GM08714 (cell line): Measurements from ENCODE around the gene MBTPS1.

ENCODE experiments used
- H3K4me3 ChIP-seq: fragments of 200-500 bp; sonication (Bioruptor generic); 2 replicates; pipeline ENCODE4 v1.5.1; 2014; ENCODE audit warnings: mild to moderate bottlenecking, low read length, inconsistent platforms
- ZNF274 ChIP-seq: IDR thresholded peaks from 2 replicates; pipeline ENCODE4 v1.6.1; 2012; ENCODE audit warnings: mild to moderate bottlenecking, low read depth, low read length

Gene MBTPS1

DNA sequence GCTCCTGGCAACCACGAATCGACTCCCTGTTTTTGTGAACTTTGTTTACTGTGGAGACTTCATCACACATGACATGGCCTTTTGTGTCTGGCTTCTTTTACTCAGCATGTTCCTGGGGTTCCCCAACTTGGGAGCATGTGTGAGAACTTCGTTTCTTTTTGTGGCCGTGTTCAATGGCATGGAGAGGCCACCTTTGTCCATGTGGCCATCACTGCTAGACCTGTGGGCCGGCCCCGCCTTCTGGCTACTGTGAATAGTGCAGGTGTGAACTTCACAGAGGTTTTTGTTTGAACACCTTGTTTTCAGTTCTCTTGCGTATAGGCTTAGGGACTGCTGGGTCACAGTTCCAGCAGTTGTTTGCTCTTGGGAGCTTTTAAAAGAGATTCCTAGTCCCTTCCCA is 68.5 kb downstream of the MBTPS1 start:
- H3K4me3 ChIP-seq = no peak overlapping the region
- no peak for TF ChIP-seq ZNF274

DNA sequence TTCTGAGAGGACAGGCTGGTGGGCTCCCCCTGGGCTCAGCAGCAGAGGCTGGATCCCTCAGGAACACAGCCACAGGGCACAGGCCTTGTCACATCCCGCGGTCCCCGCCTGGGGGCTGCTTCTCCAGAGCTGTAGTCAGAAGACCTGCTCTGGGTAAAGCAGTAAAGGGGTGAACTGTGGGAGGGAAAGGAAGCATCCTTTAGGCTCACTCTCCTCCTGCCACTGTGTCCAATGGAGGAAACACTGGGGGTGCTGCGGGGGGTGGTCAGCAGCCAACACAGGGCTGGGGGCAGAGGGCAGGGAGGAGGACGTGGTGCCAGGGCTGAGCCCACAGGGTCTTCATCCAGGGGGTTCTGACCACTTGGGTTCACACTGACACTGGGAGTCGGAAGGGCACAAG is 69.1 kb downstream of the MBTPS1 start:
- H3K4me3 ChIP-seq = no peak overlapping the region
- no peak for TF ChIP-seq ZNF274

DNA sequence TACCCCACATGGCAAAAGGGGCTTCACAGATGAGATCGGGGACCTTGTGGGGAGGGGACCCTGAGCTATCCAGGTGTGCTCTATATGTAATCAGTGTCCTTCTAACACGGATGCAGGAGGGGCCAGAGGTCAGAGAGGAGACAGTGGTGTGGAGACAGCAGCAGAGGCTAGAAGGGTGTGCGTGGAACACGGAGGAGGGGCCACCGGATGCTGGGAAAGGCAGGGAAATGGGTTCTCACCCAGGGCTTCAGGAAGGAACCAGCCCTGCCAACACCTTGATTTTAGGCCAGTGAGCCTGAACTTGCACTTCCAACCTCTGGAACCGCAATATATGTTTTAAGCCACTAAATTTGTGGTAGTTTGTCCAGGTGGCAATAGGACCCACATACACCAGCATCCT is 69.5 kb downstream of the MBTPS1 start:
- TF ChIP-seq ZNF274 = no peak
- no peak overlapping the region for H3K4me3 ChIP-seq

DNA sequence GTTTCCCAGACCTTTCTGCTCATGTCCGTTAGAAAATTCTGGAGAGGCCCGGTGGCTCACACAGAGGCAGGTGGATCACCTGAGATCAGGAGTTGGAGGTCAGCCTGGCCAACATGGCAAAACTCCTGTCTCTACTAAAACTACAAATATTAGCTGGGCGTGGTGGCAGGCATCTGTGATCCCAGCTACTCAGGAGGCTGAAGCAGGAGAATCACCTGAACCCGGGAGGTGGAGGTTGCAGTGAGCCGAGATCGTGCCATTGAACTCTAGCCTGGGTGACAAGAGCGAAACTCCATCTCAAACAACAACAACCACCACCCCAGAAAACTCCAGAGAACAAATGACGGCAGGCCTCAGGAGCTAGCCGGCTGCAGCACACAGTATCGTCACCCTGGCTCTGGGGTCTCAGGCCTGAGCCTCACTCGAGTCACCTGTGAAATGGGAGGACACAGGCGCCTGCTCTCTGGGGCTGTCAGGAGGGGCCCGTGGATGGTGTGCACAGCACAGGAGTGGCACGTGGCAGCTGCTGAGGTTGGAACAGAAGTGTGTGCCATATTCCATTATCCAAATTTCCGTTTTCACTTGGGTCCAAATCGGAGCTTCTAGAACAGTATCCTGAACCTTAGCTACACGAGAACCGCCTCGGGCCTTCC is 70.8 kb downstream of the MBTPS1 start:
- no peak for TF ChIP-seq ZNF274
- H3K4me3 ChIP-seq = no peak overlapping the region

DNA sequence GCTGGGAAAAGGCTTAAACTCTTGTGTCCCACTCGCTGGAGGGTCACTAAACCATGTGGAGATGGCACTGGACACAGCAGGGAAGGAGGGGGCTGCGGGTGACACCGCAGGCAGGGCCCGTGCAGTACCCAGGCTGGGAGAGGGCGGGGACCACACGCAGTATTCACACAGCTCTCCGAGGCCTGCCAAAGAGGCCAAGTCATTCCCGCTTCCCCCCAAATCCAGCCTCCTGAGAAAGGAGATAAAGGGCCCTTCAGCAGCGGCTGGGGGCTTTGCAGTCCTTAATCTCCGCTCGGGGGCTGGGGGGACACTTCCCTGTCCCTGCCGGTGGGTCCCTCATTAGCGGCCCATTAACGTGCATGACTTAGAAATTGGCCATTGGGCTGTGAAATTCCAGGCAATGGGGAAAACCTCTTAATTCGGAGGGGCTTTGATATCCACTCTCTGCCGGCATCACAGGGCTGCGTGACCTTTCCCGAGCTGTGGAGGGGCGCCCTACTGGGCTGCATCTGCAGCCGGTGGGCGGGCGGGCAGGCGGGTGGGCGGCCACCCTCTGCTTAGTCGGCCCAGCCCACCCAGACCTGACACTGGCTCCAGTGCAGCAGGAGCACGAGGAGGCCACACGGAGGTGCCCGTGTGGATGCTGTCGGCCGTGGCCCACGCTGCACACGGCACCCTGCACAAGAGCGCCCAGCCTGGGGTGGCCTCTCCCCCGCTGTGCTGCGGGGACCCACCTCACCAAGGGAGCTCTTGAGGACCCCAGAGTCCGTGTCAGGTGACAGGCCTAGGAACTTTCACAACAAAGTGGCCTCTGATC is 71.5 kb downstream of the MBTPS1 start:
- no peak overlapping the region for H3K4me3 ChIP-seq
- no peak for TF ChIP-seq ZNF274

DNA sequence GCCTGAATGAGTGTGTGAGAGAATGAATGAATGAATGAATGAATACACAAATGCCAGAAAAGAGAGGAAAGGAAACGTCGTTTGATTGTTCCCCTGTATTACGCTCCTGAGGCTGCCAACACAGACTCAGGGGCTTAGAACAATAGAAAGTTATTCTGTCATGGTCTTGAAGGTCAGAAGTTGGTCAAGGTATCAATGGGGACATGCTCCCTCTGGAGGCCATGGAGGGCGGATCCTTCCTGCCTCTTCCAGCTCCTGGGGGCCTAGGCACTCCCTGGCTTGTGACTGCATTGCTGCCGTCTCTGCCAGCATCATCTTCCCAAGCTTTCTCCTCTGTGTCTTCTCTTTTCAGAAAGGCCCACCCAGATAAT is 72.6 kb downstream of the MBTPS1 start:
- no peak overlapping the region for H3K4me3 ChIP-seq
- no peak for TF ChIP-seq ZNF274

DNA sequence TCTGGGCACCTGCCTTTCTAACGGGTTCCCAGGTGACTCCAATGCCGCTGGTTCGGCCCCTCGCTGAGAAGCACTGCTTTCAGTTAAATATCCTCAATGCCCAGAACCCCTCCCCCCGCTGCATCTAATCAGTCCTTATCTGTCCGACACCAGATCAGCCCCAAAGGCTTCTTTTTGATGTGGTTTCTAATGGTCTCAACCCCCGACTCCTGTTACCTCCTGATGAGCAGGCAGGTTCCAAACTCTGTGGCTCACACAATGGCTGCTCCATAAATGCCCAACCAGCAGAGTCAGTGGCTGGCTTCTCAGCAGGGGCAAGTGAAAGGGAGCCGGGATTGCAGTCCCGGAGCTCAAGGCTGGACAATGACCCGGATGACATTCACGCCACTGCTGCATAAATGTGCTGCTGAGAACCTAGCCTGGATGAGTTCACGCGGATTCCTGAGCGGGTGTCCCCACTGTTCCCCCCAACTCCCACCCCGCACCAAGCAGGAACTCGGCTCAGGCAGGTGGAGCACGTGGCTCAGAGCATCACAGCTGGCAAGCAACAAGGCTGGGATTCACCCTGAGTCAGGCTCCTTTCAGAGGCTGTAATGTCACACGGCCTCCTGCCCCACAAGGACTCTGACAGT is 73.1 kb downstream of the MBTPS1 start:
- TF ChIP-seq ZNF274 = no peak
- H3K4me3 ChIP-seq = no peak overlapping the region

DNA sequence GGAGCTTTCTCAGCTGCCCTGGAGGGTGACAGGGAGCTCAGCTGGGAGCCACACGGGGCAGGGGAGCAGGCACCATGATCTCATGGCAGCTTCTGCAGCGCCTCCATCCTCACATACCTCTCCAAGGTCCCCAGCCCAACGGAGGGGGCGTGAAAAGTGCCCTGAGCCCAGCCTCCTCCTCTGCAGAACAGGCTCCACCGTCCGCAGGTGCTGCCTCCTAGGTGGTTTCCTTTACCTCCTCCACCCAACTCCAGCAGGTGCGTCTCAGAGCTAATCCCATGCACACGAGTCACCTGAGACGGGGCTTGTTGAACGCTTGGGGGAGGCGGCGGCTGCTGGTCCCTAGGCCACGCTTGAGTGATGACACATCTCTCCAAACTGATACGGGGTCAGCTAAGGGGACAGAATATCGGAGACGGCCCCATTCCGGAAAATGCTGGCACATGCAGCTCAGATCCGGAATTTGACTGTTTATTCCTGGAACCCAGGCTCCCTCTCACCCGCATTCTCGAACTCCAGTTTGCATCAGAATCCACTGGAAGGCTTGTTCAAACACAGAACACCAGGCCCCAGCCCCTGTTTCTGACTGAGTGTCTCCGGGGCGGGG is 73.8 kb downstream of the MBTPS1 start:
- TF ChIP-seq ZNF274 = no peak
- no peak overlapping the region for H3K4me3 ChIP-seq

DNA sequence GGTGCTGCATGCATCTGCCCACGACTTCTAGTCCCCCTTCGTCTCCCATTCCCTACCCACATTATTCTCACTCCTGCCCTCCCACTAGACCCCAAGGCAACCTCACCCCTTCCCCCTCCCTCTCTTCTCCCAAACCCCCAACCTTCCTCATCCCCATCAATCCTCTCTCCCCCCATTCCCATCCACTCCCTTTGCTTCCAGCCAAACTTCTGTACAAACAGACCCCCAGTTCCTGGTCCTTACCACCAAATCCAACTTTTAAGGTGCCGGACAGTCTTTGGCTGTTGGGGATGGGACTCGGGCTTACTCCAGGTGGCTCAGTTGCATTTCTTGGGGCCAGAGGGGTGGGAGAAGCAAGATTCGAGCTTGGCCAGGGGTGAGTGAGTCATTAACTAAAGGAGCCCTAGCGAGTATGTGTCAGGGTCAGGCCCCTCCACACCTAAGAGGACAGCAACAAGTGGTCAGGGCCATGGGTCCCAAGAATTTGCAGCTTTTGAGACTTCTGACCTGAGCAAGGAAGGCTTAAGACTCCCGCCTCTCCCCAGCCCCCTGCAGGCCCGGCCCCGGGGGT is 74.3 kb downstream of the MBTPS1 start, which contains the start of gene SLC38A8:
TSS of gene SLC38A8 (minus strand) at position 488 of the 571 bp plus-strand sequence. CDS start 638 bp downstream, outside the sequence.
- H3K4me3 ChIP-seq = no peak within 1 kb of the TSS
- no peak for TF ChIP-seq ZNF274

DNA sequence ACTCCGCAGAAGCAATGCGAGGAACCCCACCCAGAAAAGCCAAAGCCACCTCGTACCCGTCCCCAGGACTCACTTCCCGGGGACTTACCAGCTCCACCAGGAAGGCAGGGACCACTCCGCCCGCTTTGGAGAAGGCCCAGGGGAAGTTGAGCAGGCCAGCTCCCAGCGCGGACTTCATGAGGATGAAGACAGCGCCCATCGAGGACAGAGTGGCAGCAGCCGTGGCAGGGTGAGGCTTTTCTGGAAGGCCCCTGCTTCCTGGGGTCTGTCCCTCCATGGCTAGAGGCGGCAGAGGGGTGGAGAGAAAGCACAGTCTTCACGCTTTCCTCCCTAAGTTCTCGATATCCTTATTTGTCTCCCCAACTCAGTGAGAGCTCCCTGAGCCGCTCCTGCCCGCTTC is 74.9 kb downstream of the MBTPS1 start:
- no peak for TF ChIP-seq ZNF274

DNA sequence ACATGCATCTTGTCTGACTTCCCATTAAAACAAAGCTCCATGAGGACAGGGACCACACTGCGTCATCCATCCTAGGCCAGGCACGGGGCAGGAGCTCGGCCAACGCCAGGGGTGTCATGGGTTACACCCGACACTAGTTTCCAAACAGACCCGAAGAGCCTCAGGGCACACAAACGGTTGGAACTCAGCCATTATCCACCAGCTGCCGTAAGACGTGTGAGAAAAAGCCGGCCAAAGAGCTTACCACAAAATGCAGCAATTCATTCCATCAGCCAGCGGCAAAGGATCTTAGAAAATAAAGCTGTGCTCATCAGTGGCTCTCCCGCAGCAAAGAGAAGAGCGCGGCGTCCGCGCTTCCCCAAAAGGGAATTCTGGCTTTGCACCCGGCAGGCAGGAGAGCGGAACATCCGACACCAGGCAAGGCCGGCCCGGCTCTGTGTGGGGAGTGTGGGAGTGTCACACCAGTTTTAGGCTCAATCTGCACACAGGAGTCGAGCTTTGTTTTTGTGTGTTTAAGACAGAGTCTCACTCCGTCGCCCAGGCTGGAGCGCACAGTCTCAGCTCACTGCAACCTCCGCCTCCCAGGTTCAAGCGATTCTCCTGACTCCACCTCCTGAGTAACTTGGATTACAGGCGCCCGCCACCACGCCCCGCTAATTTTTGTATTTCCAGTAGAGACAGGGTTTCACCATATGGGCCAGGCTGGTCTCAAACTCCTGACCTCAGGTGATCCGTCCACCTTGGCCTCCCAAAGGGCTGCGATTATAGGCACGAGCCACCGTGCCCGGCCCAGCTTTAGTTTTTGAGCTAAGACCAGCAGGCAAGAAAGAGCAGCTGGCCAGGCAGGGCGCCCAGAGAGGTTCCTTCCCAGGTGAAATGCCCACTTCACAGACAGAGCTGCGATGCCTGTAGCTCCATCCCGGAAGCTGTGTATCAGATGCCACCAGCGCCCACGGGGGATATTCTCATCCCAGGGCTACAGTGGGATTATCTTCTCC is 75.6 kb downstream of the MBTPS1 start:
- TF ChIP-seq ZNF274 = no peak
- H3K4me3 ChIP-seq = no peak overlapping the region

More for the DNA sequence above, 74.9 kb downstream of the MBTPS1 start:
- H3K4me3 ChIP-seq = no peak overlapping the region

DNA sequence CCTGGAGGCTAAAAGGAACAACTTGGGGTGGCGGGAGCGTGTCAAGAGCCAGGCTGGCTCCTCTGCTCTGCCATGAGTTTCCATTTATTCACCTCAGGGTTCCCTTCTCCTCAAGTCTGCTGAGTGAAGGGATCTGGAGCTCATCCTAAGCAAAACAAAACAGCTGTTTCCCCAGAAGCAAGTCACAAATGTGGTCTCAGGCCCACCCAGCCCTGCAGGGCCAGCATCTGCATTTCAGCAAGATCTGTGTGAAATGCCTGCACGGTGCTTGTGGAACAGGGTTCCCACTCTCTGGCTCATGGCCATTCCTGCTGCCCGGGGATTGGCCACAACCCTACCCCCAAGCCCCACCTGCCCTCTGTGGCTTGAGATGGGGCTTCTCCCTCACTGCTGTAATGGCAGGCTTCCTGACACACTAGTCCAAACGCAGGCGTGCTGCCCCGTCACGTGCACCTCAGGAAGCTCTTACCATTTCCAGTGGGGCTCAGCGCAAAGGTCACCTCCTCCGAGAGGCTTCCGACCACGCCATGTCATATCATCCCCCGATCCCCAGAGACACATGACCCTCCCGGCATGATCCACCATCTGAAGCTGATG is 76.4 kb downstream of the MBTPS1 start:
- TF ChIP-seq ZNF274 = no peak
- H3K4me3 ChIP-seq = no peak overlapping the region

DNA sequence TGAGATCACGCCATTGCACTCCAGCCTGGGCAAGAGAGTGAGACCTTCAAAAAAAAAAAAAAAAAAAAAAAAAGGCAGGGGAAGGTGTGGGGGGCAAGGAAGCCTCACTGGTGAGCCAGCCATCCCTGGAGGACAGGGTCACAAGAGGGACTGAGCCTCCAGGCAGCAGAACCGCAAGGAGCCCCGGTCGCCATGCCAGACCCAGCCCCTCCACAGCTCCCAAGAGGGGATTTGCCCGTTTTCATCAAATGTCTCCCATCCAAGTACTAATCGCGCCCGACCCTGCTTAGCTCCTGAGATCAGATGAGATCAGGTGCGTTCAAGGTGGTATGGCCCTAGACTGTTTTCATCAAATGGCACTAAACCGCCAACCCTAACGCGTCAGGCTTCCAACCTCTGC is 77.0 kb downstream of the MBTPS1 start:
- no peak for TF ChIP-seq ZNF274
- H3K4me3 ChIP-seq = no peak overlapping the region
